ENCODE data around the gene SLC35F1.

The SLC35F1 gene

DNA sequence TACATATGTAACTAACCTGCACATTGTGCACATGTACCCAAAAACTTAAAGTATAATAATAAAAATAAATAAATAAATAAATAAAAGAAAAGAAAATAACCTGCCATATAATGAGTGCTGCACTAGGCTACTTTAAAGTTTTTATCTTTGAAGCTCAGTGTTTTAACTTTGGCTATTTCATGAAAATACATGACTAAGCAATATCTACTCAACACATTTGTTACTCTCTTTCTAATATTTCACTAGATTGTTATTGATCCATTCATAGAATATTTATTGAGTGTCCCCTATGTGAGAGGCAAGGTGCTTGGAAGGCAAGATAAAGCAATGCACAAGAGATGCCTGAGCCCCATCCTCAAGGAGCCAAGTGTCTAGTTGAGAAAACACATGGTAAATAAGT is 221.7 kb downstream of the SLC35F1 start:
- no peaks in the 10 kb centered on the region for H3K27me3 ChIP-seq (replicated peaks; ENCODE audit: control insufficient read depth, insufficient read depth, low read length, poor library complexity, severe bottlenecking)
- H3K9me3 ChIP-seq (ENCODE audit: control insufficient read depth, low read length) = no peaks in the 10 kb centered on the region
- no peak for DNase-seq
- H3K4me1 ChIP-seq (ENCODE audit: control insufficient read depth, insufficient read depth, low read length, poor library complexity, severe bottlenecking) = no peaks in the 10 kb centered on the region
- H3K4me3 ChIP-seq (ENCODE audit: insufficient read depth, low read depth, low read length, poor library complexity, severe bottlenecking) = no peak overlapping the region
- H3K36me3 ChIP-seq (ENCODE audit: control insufficient read depth, insufficient read depth, low read length) = no peaks in the 10 kb centered on the region
- no peak overlapping the region for H3K27ac ChIP-seq (ENCODE audit: insufficient read depth, low read length, poor library complexity, severe bottlenecking)

DNA sequence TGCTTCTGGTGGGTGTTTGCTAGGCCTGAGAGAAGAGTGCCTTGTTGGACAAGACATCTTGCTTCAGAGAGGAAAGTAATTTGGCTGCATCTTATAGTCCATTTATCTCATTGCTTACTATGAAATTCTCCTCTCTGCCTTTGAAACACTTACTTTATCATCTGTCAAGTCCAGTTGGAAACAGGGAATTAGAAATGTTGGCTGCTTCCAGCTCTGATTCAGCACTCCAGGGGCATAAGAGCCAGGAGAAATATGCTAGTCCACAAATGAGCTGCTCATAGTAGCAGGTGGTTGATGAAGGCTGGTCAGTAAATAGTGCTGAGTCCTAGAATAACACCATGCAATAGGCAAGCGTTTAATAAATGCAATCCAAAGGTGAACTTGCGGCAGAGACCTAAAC is 227.1 kb downstream of the SLC35F1 start:
- Histone ChIP-seq H3K9me3 (ENCODE audit: control insufficient read depth, low read length) (no peaks in the 10 kb centered on the region), H3K4me1 (ENCODE audit: control insufficient read depth, insufficient read depth, low read length, poor library complexity, severe bottlenecking) (no peaks in the 10 kb centered on the region), H3K27ac (ENCODE audit: insufficient read depth, low read length, poor library complexity, severe bottlenecking) (no peak overlapping the region), H3K36me3 (ENCODE audit: control insufficient read depth, insufficient read depth, low read length) (no peaks in the 10 kb centered on the region), H3K4me3 (ENCODE audit: insufficient read depth, low read depth, low read length, poor library complexity, severe bottlenecking) (no peak overlapping the region), H3K27me3 (replicated peaks; ENCODE audit: control insufficient read depth, insufficient read depth, low read length, poor library complexity, severe bottlenecking) (no peaks in the 10 kb centered on the region)
- DNase-seq = no peak

DNA sequence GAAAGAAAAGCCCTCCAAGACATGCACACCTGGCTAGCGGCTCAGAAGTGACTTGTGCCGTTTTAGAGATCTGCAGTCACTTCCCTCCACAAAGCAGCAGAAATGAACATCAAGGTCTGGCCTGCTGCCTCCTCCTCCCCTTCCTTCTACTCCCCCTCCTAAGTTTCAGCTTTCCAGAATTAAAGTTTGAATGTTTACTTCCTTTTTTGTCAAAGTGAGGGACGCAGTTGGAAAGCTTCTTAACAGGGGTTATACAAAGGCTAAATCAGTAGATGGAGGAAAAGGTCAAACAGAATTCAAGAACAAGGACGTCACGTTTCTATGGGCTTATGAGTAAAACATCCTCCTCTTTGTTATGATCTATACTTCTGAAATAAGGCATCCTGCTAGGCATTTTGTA is 227.7 kb downstream of the SLC35F1 start:
- no peaks in the 10 kb centered on the region for H3K9me3 ChIP-seq (ENCODE audit: control insufficient read depth, low read length)
- no peak overlapping the region for H3K27ac ChIP-seq (ENCODE audit: insufficient read depth, low read length, poor library complexity, severe bottlenecking)

DNA sequence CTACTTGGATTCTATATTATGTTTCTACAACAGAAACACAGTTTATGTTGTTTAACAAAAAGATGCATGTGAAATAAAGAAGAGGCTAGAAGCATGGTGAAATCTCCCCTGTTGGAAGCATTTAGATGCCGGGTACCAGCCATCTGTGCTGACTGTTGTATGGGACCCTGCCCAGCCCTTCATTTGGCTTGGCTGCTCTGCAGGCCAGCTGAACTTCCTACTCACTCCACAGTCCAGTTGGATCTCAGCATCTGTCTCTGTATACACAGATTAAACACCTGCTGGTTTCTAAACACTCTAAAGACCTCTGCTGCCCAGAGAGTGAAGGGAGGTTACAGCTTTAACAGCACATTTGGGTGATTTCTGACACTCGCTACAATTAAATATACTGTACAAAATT is 228.3 kb downstream of the SLC35F1 start:
- no peaks in the 10 kb centered on the region for H3K27me3 ChIP-seq (replicated peaks; ENCODE audit: control insufficient read depth, insufficient read depth, low read length, poor library complexity, severe bottlenecking)
- no peaks in the 10 kb centered on the region for H3K9me3 ChIP-seq (ENCODE audit: control insufficient read depth, low read length)
- H3K36me3 ChIP-seq (ENCODE audit: control insufficient read depth, insufficient read depth, low read length) = no peaks in the 10 kb centered on the region
- no peak overlapping the region for H3K4me3 ChIP-seq (ENCODE audit: insufficient read depth, low read depth, low read length, poor library complexity, severe bottlenecking)
- no peak for DNase-seq
- no peaks in the 10 kb centered on the region for H3K4me1 ChIP-seq (ENCODE audit: control insufficient read depth, insufficient read depth, low read length, poor library complexity, severe bottlenecking)
- no peak overlapping the region for H3K27ac ChIP-seq (ENCODE audit: insufficient read depth, low read length, poor library complexity, severe bottlenecking)

More for the DNA sequence above, 227.7 kb downstream of the SLC35F1 start:
- no peaks in the 10 kb centered on the region for H3K36me3 ChIP-seq (ENCODE audit: control insufficient read depth, insufficient read depth, low read length)
- no peak for DNase-seq
- no peak overlapping the region for H3K4me3 ChIP-seq (ENCODE audit: insufficient read depth, low read depth, low read length, poor library complexity, severe bottlenecking)
- H3K27me3 ChIP-seq (replicated peaks; ENCODE audit: control insufficient read depth, insufficient read depth, low read length, poor library complexity, severe bottlenecking) = no peaks in the 10 kb centered on the region
- no peaks in the 10 kb centered on the region for H3K4me1 ChIP-seq (ENCODE audit: control insufficient read depth, insufficient read depth, low read length, poor library complexity, severe bottlenecking)

DNA sequence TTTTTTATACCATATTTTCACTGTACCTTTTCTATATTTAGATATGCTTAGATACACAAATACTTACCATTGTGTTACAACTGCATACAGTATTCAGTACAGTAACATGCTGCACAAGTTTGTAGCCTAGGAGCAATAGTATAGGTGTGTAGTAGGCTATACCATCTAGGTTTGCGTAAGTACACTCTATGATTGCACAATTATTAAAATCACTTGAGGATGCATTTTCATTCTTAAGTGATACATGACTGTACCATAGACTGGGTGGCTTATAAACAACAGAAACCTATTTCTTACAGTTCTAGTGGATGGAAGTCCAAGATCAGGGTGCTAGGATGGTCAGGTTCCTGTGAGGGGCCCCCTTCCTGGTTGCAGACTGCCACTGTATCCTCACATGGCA is 234.1 kb downstream of the SLC35F1 start:
- no peak overlapping the region for H3K4me3 ChIP-seq (ENCODE audit: insufficient read depth, low read depth, low read length, poor library complexity, severe bottlenecking)
- H3K27me3 ChIP-seq (replicated peaks; ENCODE audit: control insufficient read depth, insufficient read depth, low read length, poor library complexity, severe bottlenecking) = no peaks in the 10 kb centered on the region
- no peaks in the 10 kb centered on the region for H3K4me1 ChIP-seq (ENCODE audit: control insufficient read depth, insufficient read depth, low read length, poor library complexity, severe bottlenecking)
- DNase-seq = no peak
- H3K9me3 ChIP-seq (ENCODE audit: control insufficient read depth, low read length) = no peaks in the 10 kb centered on the region
- H3K27ac ChIP-seq (ENCODE audit: insufficient read depth, low read length, poor library complexity, severe bottlenecking) = no peak overlapping the region
- H3K36me3 ChIP-seq (ENCODE audit: control insufficient read depth, insufficient read depth, low read length) = no peaks in the 10 kb centered on the region

DNA sequence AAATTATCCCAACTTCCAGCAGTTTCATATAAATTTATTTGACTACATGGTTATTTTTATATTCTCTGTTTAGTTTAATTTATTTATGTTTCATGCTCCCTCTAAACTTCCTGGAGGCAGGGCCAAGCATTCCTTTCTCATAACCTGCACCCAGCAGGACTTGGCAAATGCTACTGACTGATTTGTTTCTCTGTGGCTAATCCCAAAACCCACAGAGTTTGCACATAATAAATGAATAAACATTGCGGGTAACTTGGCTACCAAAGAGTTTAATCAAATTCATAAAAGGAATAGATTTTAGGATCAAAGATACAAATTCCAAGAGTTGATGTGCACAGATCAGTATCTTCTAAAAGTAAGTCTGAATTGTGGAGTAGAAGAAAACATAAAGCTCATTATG is 239.5 kb downstream of the SLC35F1 start:
- no peak for DNase-seq

DNA sequence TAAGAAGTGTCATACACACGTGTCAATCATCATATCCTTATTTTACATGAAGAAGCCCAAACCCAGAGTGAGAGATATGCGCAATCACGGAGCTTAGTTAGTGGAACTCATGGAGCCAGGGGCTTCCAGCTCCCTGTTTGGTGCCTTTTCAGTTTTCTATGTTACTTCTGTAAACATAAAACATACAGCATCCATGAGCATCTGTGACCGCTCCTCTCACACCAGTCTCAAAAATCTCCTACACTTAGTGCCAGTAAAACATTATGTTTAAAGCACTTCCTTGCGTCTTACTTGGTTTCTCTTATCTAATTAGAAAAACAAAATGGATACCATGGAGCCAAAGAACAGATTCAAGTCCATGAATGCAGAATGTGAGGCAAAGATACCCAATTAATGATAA is 240.4 kb downstream of the SLC35F1 start:
- Histone ChIP-seq H3K27ac (ENCODE audit: insufficient read depth, low read length, poor library complexity, severe bottlenecking) (no peak overlapping the region), H3K9me3 (ENCODE audit: control insufficient read depth, low read length) (no peaks in the 10 kb centered on the region), H3K4me3 (ENCODE audit: insufficient read depth, low read depth, low read length, poor library complexity, severe bottlenecking) (no peak overlapping the region), H3K27me3 (replicated peaks; ENCODE audit: control insufficient read depth, insufficient read depth, low read length, poor library complexity, severe bottlenecking) (no peaks in the 10 kb centered on the region), H3K36me3 (ENCODE audit: control insufficient read depth, insufficient read depth, low read length) (no peaks in the 10 kb centered on the region), H3K4me1 (ENCODE audit: control insufficient read depth, insufficient read depth, low read length, poor library complexity, severe bottlenecking) (no peaks in the 10 kb centered on the region)
- no peak for DNase-seq

More for the DNA sequence above, 239.5 kb downstream of the SLC35F1 start:
- Histone ChIP-seq H3K27me3 (replicated peaks; ENCODE audit: control insufficient read depth, insufficient read depth, low read length, poor library complexity, severe bottlenecking) (no peaks in the 10 kb centered on the region), H3K36me3 (ENCODE audit: control insufficient read depth, insufficient read depth, low read length) (no peaks in the 10 kb centered on the region), H3K27ac (ENCODE audit: insufficient read depth, low read length, poor library complexity, severe bottlenecking) (no peak overlapping the region), H3K9me3 (ENCODE audit: control insufficient read depth, low read length) (no peaks in the 10 kb centered on the region), H3K4me3 (ENCODE audit: insufficient read depth, low read depth, low read length, poor library complexity, severe bottlenecking) (no peak overlapping the region), H3K4me1 (ENCODE audit: control insufficient read depth, insufficient read depth, low read length, poor library complexity, severe bottlenecking) (no peaks in the 10 kb centered on the region)

DNA sequence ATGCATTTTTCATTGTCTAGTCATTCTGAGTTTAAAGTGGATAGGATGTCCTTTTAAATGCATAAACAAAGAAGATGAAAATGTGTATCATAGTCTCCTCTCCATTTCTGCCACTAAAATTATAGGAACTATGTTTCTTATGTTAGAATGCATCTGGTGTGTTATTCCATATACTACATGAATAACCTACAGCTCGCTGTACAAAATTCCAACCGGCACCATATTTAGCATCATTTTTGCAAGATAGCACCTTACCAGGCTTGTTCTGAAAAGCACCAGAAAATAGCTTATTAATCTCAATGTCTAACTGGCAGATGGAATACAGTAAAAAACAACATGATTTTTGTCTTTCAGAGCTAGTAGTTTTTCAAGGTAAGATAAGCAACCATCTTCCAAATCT is 241.5 kb downstream of the SLC35F1 start:
- DNase-seq = no peak
- Histone ChIP-seq H3K27ac (ENCODE audit: insufficient read depth, low read length, poor library complexity, severe bottlenecking) (no peak overlapping the region), H3K4me1 (ENCODE audit: control insufficient read depth, insufficient read depth, low read length, poor library complexity, severe bottlenecking) (no peaks in the 10 kb centered on the region), H3K27me3 (replicated peaks; ENCODE audit: control insufficient read depth, insufficient read depth, low read length, poor library complexity, severe bottlenecking) (no peaks in the 10 kb centered on the region), H3K9me3 (ENCODE audit: control insufficient read depth, low read length) (no peaks in the 10 kb centered on the region), H3K36me3 (ENCODE audit: control insufficient read depth, insufficient read depth, low read length) (no peaks in the 10 kb centered on the region), H3K4me3 (ENCODE audit: insufficient read depth, low read depth, low read length, poor library complexity, severe bottlenecking) (no peak overlapping the region)

DNA sequence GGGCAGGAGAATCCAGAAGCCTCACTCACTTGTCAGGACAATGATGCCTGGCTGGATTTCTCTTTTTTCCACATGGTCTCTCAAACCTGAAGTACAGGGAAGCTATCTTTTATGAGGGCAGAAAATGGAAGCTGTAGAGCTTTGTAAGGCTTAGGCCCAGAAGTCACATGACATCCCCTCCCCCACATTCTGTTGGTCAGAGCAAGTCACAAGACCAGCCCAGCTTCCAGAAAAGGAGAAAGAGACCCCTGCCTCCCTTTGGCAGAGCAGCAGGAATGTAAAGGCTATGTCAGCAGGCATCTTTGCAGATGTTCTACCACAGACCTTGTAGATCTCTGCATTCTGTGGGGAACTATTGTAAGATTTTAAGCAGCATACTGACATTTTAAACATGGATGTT is 245.5 kb downstream of the SLC35F1 start:
- Histone ChIP-seq H3K36me3 (ENCODE audit: control insufficient read depth, insufficient read depth, low read length) (no peaks in the 10 kb centered on the region), H3K27ac (ENCODE audit: insufficient read depth, low read length, poor library complexity, severe bottlenecking) (no peak overlapping the region)
- DNase-seq = no peak

DNA sequence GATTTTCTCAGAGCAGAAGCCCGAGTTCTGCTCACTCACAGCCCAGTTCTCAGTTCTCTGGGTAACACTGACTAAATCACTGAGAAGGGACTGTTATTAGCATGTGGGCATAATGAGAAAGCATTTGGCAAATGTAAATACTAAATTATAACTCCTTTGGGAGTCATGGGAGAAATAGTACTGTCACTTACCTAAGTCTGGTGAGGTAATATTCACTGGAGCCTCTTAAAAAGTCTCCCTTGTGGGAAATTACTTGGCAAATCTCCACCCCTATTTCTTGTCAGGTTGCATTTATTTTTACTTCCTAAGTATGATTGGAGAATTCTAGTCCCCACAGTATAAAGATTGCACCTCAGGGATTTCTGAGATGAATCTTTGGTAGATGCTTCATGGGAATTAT is 254.3 kb downstream of the SLC35F1 start:
- H3K4me3 ChIP-seq (ENCODE audit: insufficient read depth, low read depth, low read length, poor library complexity, severe bottlenecking) = no peak overlapping the region
- no peaks in the 10 kb centered on the region for H3K4me1 ChIP-seq (ENCODE audit: control insufficient read depth, insufficient read depth, low read length, poor library complexity, severe bottlenecking)
- no peaks in the 10 kb centered on the region for H3K27me3 ChIP-seq (replicated peaks; ENCODE audit: control insufficient read depth, insufficient read depth, low read length, poor library complexity, severe bottlenecking)
- no peak overlapping the region for H3K27ac ChIP-seq (ENCODE audit: insufficient read depth, low read length, poor library complexity, severe bottlenecking)
- H3K9me3 ChIP-seq (ENCODE audit: control insufficient read depth, low read length) = no peaks in the 10 kb centered on the region
- H3K36me3 ChIP-seq (ENCODE audit: control insufficient read depth, insufficient read depth, low read length) = no peaks in the 10 kb centered on the region
- no peak for DNase-seq

More for the DNA sequence above, 245.5 kb downstream of the SLC35F1 start:
- H3K4me3 ChIP-seq (ENCODE audit: insufficient read depth, low read depth, low read length, poor library complexity, severe bottlenecking) = no peak overlapping the region
- H3K4me1 ChIP-seq (ENCODE audit: control insufficient read depth, insufficient read depth, low read length, poor library complexity, severe bottlenecking) = no peaks in the 10 kb centered on the region
- H3K27me3 ChIP-seq (replicated peaks; ENCODE audit: control insufficient read depth, insufficient read depth, low read length, poor library complexity, severe bottlenecking) = no peaks in the 10 kb centered on the region
- no peaks in the 10 kb centered on the region for H3K9me3 ChIP-seq (ENCODE audit: control insufficient read depth, low read length)

DNA sequence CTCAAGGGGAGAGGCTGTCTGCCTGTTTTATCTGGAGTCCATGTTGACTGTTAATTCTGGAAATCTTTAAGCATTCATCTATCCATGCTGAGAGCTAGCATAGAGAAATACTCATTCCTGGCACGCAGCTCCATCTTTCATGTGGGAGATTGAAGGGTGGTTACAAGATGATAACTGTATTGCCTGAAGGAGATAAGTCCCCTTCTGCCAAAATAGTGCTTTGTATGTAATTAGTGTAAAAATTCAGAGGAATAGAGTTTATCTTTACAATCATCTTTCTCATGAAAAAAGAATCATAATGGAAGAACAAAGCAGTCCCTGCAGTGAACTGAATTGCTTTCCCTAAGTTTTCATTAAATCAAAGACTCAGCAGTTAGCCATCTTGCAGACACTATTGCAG is 256.5 kb downstream of the SLC35F1 start:
- no peak for DNase-seq
- Histone ChIP-seq H3K27me3 (replicated peaks; ENCODE audit: control insufficient read depth, insufficient read depth, low read length, poor library complexity, severe bottlenecking) (no peaks in the 10 kb centered on the region), H3K4me3 (ENCODE audit: insufficient read depth, low read depth, low read length, poor library complexity, severe bottlenecking) (no peak overlapping the region), H3K9me3 (ENCODE audit: control insufficient read depth, low read length) (no peaks in the 10 kb centered on the region), H3K27ac (ENCODE audit: insufficient read depth, low read length, poor library complexity, severe bottlenecking) (no peak overlapping the region), H3K4me1 (ENCODE audit: control insufficient read depth, insufficient read depth, low read length, poor library complexity, severe bottlenecking) (no peaks in the 10 kb centered on the region), H3K36me3 (ENCODE audit: control insufficient read depth, insufficient read depth, low read length) (no peaks in the 10 kb centered on the region)
